NCI-H82 treated with DMSO at 0.1 percent for 48 hours (cell line): Measurements from ENCODE around the gene HMSD.
"Not testable (repeated sequence)": the region's sequence is repeated elsewhere in the genome, so short reads cannot be mapped to it uniquely, and the experiment has no call there.

Experiments used
- DNase-seq: peaks from one replicate; lab custom pipeline; 2025; ENCODE audit not compliant: unreplicated experiment; lab: John Stamatoyannopoulos, UW

The HMSD gene

GRCh38 chr18:63949068-63949737 lies at the start of gene HMSD:
Gene HMSD (plus strand): TSS chr18:63949301. CDS start chr18:63953456, 4,155 bp downstream.
- DNase-seq = no peak

GRCh38 chr18:63903851-63904570 lies 45.1 kb upstream of the HMSD start:
- DNase-seq = no peak

GRCh38 chr18:63904694-63905093 lies 44.4 kb upstream of the HMSD start:
- no peak for DNase-seq

- DNase-seq = no peak
Observed at GRCh38 chr18:63905361-63905760, 43.7 kb upstream of the HMSD start.

- DNase-seq = no peak
Observed at GRCh38 chr18:63906056-63906455, 43.0 kb upstream of the HMSD start.

- no peak for DNase-seq
Observed at GRCh38 chr18:63907664-63908063, 41.4 kb upstream of the HMSD start, which contains the start of gene SERPINB10. Gene SERPINB10 (plus strand): TSS chr18:63907958. CDS start chr18:63915511, 7,553 bp downstream.

GRCh38 chr18:63908858-63909257 lies 40.2 kb upstream of the HMSD start:
- no peak for DNase-seq

GRCh38 chr18:63909870-63910269 lies 39.2 kb upstream of the HMSD start:
- no peak for DNase-seq

- no peak for DNase-seq
Observed at GRCh38 chr18:63917817-63918216, 31.3 kb upstream of the HMSD start.

- DNase-seq = no peak
Observed at GRCh38 chr18:63922049-63922448, 27.1 kb upstream of the HMSD start.

GRCh38 chr18:63924551-63924950 lies 24.6 kb upstream of the HMSD start:
- DNase-seq = no peak

- no peak for DNase-seq
Observed at GRCh38 chr18:63928331-63928730, 20.8 kb upstream of the HMSD start.

GRCh38 chr18:63929369-63929768 lies 19.7 kb upstream of the HMSD start:
- not testable (repeated sequence) for DNase-seq

GRCh38 chr18:63930773-63931354 lies 18.2 kb upstream of the HMSD start:
- no peak for DNase-seq

GRCh38 chr18:63936156-63936931 lies 12.8 kb upstream of the HMSD start:
- DNase-seq = peak; percentile 62

- no peak for DNase-seq
Observed at GRCh38 chr18:63936932-63937393, 12.1 kb upstream of the HMSD start.

GRCh38 chr18:63940008-63940407 lies 9.1 kb upstream of the HMSD start:
- DNase-seq = no peak

GRCh38 chr18:63940543-63941050 lies 8.5 kb upstream of the HMSD start:
- not testable (repeated sequence) for DNase-seq

GRCh38 chr18:63947051-63947790 lies 1.9 kb upstream of the HMSD start:
- DNase-seq = no peak

GRCh38 chr18:63951302-63951705 lies 2.2 kb downstream of the HMSD start:
- no peak for DNase-seq
